Natural killer cell (primary cell): ENCODE measurements around the gene KLHL3. TPM values are rescaled to one million over a fixed set of nuclear protein-coding genes. Genes with fewer than 3 reads are reported as not detected.

Experiments
- ATAC-seq, 3 donors: fragments of 150-1000 bp in 2 of 3; fragments of 200-7000 bp in 1 of 3; cut with Tn5 transposase; 1 replicate in 1 of 3; 2 replicates in 2 of 3; pipeline ENCODE4 v1.10.0; 2021; ENCODE audit warnings: mild to moderate bottlenecking in 2 of 3, moderate library complexity in 2 of 3
- DNase-seq, 2 donors: peaks; one replicate each; pipeline versions ENCODE4 v3.0.0 to v3.0.0-alpha.2; 2013 to 2021; ENCODE audit warnings: mixed read lengths in 1 of 2
- H3K27ac ChIP-seq: one replicate; pipeline ENCODE4 v1.5.1; 2013; ENCODE audit warnings: mild to moderate bottlenecking, low read length
- H3K27me3 ChIP-seq: one replicate; pipeline ENCODE4 v1.6.1; 2013; ENCODE audit warnings: low read length; ENCODE audit not compliant: control insufficient read depth, insufficient read depth
- H3K36me3 ChIP-seq: one replicate; pipeline ENCODE4 v1.6.1; 2013; ENCODE audit warnings: low read length; ENCODE audit not compliant: control insufficient read depth, insufficient read depth
- H3K4me1 ChIP-seq: one replicate; pipeline ENCODE4 v1.6.1; 2013; ENCODE audit warnings: low read length; ENCODE audit not compliant: control insufficient read depth, insufficient read depth
- H3K4me3 ChIP-seq: one replicate; pipeline ENCODE4 v1.5.1; 2013; ENCODE audit warnings: low read length
- H3K9me3 ChIP-seq: one replicate; pipeline ENCODE4 v1.6.1; 2013; ENCODE audit warnings: low read length; ENCODE audit not compliant: control insufficient read depth, insufficient read depth
- H3K27ac Mint-ChIP-seq, 2 donors: one replicate each; pipeline ENCODE4 v1.8.0; 2022; ENCODE audit warnings: mild to moderate bottlenecking in 2 of 2, mixed read lengths in 2 of 2, moderate library complexity in 1 of 2
- H3K27me3 Mint-ChIP-seq, 2 donors: one replicate each; pipeline ENCODE4 v1.8.0; 2022; ENCODE audit warnings: low read depth in 2 of 2, mixed read lengths in 2 of 2
- H3K36me3 Mint-ChIP-seq: one replicate; pipeline ENCODE4 v1.8.0; 2022; ENCODE audit warnings: mixed read lengths
- H3K4me1 Mint-ChIP-seq, 2 donors: one replicate each; pipeline ENCODE4 v1.8.0; 2022; ENCODE audit warnings: mixed read lengths in 2 of 2
- H3K4me3 Mint-ChIP-seq: one replicate; pipeline ENCODE4 v1.8.0; 2022; ENCODE audit warnings: mild to moderate bottlenecking, moderate library complexity, mixed read lengths
- H3K9me3 Mint-ChIP-seq, 2 donors: one replicate each; pipeline ENCODE4 v1.8.0; 2022; ENCODE audit warnings: mixed read lengths in 2 of 2
- WGBS: methylation state at CpG from one replicate; pipeline ENCODE4 v1.1.7; 2013; ENCODE audit warnings: missing lambda C conversion rate; ENCODE audit not compliant: insufficient coverage; 5-methylcytosine and 5-hydroxymethylcytosine counted together
- intact Hi-C: fragments of 100-400 bp; cut with micrococcal nuclease; formaldehyde crosslinking; loops from one replicate; pipeline ENCODE4 v1.14.2; 2022
- total RNA-seq, 4 donors: library from RNA; stranded (reverse); fragments of 120-200 nt in 1 of 4; gene quantifications; one replicate each; pipeline versions ENCODE4 v1.2.3 to v1.2.4, GENCODE V29; 2013 to 2022
- TF ChIP-seq, protein P1 (sequence below): fragments of 200-600 bp; IDR thresholded peaks from one replicate; pipeline ENCODE4 v1.8.0; 2022; ENCODE audit warnings: antibody characterized with exemption

KLHL3 gene
- total RNA-seq, 3 donors from 2014 or later (not counting 1 experiment from before 2014, with no cell fraction given): 11.2 to 14.0 (median 13.2) TPM

DNA sequence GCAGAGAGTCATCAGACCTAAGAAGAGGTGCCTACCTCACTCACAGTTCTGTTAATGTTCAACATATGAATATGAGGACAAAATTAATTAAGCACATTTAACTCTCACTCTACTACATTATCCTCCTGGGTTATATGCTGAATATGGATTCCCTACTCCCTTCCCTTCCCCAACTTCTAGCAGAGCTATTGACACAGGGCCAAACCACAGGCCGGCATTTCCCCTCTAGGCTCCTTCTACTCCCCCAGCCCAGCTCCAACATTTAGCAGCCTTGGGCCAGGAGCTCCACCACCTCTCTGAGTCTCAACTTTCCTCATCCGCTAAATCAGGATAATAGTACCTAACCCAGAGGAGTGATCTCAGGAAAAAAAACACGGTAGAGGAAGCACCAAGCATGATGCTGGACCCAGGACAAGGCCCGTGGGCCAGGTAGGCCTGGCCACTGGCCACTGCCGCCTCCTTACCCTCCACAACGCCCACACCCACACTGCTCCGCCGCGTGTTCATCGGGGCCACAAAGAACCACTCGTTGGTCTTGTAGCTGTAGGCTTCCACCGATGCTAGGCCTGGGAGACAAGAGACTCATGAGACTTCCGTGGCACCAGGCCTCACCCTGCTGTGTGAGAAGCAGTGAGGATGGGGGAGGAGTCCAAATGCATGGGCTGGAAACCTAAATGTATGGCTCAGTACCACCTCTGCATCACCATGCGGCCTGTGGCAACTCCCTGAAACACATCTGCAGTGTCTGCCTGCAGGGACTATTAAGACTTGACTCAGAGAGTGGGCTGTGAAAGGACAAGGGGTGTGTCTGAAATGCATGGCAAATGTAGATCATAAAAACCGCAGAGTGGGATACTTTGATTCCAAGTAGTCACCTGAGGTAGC lies 98.8 kb downstream of the KLHL3 start:
- no peak for ATAC-seq
- peaks cover 4% of the 10 kb centered on the region for H3K36me3 ChIP-seq
- WGBS: 93% methylated on average over 15 of the region's 15 CpGs
- H3K4me3 ChIP-seq: no peak overlapping the region
- no peaks in the 10 kb centered on the region for H3K4me1 Mint-ChIP-seq
- H3K27me3 ChIP-seq: no peaks in the 10 kb centered on the region
- H3K36me3 Mint-ChIP-seq: no peaks in the 10 kb centered on the region
- H3K4me3 Mint-ChIP-seq: no peak overlapping the region
- H3K9me3 Mint-ChIP-seq: no peaks in the 10 kb centered on the region
- DNase-seq: no peak
- TF ChIP-seq, protein P1, sequence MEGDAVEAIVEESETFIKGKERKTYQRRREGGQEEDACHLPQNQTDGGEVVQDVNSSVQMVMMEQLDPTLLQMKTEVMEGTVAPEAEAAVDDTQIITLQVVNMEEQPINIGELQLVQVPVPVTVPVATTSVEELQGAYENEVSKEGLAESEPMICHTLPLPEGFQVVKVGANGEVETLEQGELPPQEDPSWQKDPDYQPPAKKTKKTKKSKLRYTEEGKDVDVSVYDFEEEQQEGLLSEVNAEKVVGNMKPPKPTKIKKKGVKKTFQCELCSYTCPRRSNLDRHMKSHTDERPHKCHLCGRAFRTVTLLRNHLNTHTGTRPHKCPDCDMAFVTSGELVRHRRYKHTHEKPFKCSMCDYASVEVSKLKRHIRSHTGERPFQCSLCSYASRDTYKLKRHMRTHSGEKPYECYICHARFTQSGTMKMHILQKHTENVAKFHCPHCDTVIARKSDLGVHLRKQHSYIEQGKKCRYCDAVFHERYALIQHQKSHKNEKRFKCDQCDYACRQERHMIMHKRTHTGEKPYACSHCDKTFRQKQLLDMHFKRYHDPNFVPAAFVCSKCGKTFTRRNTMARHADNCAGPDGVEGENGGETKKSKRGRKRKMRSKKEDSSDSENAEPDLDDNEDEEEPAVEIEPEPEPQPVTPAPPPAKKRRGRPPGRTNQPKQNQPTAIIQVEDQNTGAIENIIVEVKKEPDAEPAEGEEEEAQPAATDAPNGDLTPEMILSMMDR: no peak
- no peak overlapping the region for H3K27ac ChIP-seq
- no peaks in the 10 kb centered on the region for H3K27me3 Mint-ChIP-seq
- no peaks in the 10 kb centered on the region for H3K4me1 ChIP-seq
- H3K27ac Mint-ChIP-seq: no peak overlapping the region
- no peaks in the 10 kb centered on the region for H3K9me3 ChIP-seq
- intact Hi-C loops: no loop called here

GRCh38 chr5:137636099-137636498 lies 99.8 kb downstream of the KLHL3 start:
- Histone ChIP-seq H3K9me3 (no peaks in the 10 kb centered on the region), H3K27ac (no peak overlapping the region), H3K4me1 (no peaks in the 10 kb centered on the region), H3K4me3 (no peak overlapping the region), H3K27me3 (no peaks in the 10 kb centered on the region), H3K36me3 (peaks cover 4% of the 10 kb centered on the region)
- DNase-seq (no peak), ATAC-seq (no peak)
- 88% methylated on average over 1 of the region's 2 CpGs for WGBS
- Mint-ChIP-seq H3K27me3 (no peaks in the 10 kb centered on the region), H3K4me3 (no peak overlapping the region), H3K36me3 (no peaks in the 10 kb centered on the region), H3K27ac (no peak overlapping the region), H3K9me3 (no peaks in the 10 kb centered on the region), H3K4me1 (no peaks in the 10 kb centered on the region)
- TF ChIP-seq, protein P1: no peak
- intact Hi-C loops: no loop called here

- ATAC-seq: no peak
These were observed 100.4 kb downstream of the KLHL3 start for GRCh38 chr5:137635521-137635921.

More at GRCh38 chr5:137635521-137635921, 100.4 kb downstream of the KLHL3 start:
- DNase-seq: no peak
- H3K27ac Mint-ChIP-seq: no peak overlapping the region
- no peaks in the 10 kb centered on the region for H3K9me3 ChIP-seq
- no peak overlapping the region for H3K4me3 ChIP-seq
- no peaks in the 10 kb centered on the region for H3K36me3 Mint-ChIP-seq
- H3K27me3 Mint-ChIP-seq: no peaks in the 10 kb centered on the region
- H3K36me3 ChIP-seq: peaks cover 4% of the 10 kb centered on the region
- no peaks in the 10 kb centered on the region for H3K27me3 ChIP-seq
- H3K9me3 Mint-ChIP-seq: no peaks in the 10 kb centered on the region
- no peaks in the 10 kb centered on the region for H3K4me1 Mint-ChIP-seq
- H3K4me3 Mint-ChIP-seq: no peak overlapping the region
- WGBS: 89% methylated on average over 1 of the region's 1 CpG
- no peaks in the 10 kb centered on the region for H3K4me1 ChIP-seq
- TF ChIP-seq, protein P1: no peak
- H3K27ac ChIP-seq: no peak overlapping the region
- intact Hi-C loops: no loop called here
